B cell (primary cell): ENCODE results near the gene BMPER. TPM values are rescaled to one million over a fixed set of nuclear protein-coding genes. Genes with fewer than 3 reads are reported as not detected.

Experiments
- ATAC-seq: fragments of 200-7000 bp; cut with Tn5 transposase; one replicate; pipeline ENCODE4 v1.10.0; 2021; ENCODE audit warnings: low read depth, mild to moderate bottlenecking, moderate number of reproducible peaks, moderate library complexity
- CTCF ChIA-PET: fragments of 350-600 bp; sonication (Branson Sonifier 250); formaldehyde crosslinking; loops from one replicate; lab custom pipeline; 2021; ENCODE audit warnings: antibody characterized with exemption, inconsistent platforms; lab: Charles Lee
- POLR2A ChIA-PET: fragments of 350-600 bp; sonication (Branson Sonifier 250); formaldehyde crosslinking; loops from one replicate; lab custom pipeline; 2021; ENCODE audit warnings: antibody characterized with exemption; lab: Charles Lee
- DNase-seq: peaks from one replicate; pipeline ENCODE4 v3.0.0; 2013
- H2AFZ ChIP-seq: 2 replicates; pipeline ENCODE4 v1.6.1; 2012; ENCODE audit warnings: mild to moderate bottlenecking, low read depth, low read length; ENCODE audit not compliant: insufficient read depth, poor library complexity, severe bottlenecking
- H3K27ac ChIP-seq, 2 donors: 1 replicate in 1 of 2; 2 replicates in 1 of 2; pipeline ENCODE4 v1.5.1; 2012 to 2013; ENCODE audit warnings: low read length in 2 of 2, mild to moderate bottlenecking in 2 of 2, moderate library complexity in 1 of 2
- H3K27me3 ChIP-seq, 4 experiments: fragments of 200-600 bp in 1 of 4; sonication (generic) in 1 of 4; replicated peaks in 1 of 4; 1 replicate in 2 of 4; 2 replicates in 2 of 4; pipeline versions ENCODE4 v1.6.1 to v1.7.0; 2013 to 2016; ENCODE audit warnings: low read length in 3 of 4, mild to moderate bottlenecking in 2 of 4, mixed read lengths in 1 of 4, moderate library complexity in 1 of 4; ENCODE audit not compliant: insufficient read depth in 4 of 4, control insufficient read depth in 3 of 4; ENCODE audit errors: control extremely low read depth in 1 of 4
- H3K36me3 ChIP-seq, 2 experiments: replicated peaks in 1 of 2; 1 replicate in 1 of 2; 2 replicates in 1 of 2; pipeline versions ENCODE4 v1.6.1 to v1.7.1; 2013; ENCODE audit warnings: low read length in 1 of 2; ENCODE audit not compliant: insufficient read depth in 2 of 2, control insufficient read depth in 1 of 2; ENCODE audit errors: control extremely low read depth in 1 of 2, extremely low read depth in 1 of 2
- H3K4me1 ChIP-seq, 2 donors: fragments of 200-600 bp in 1 of 2; sonication (generic) in 1 of 2; 1 replicate in 1 of 2; 2 replicates in 1 of 2; pipeline versions ENCODE4 v1.5.1 to v1.6.1; 2013 to 2017; ENCODE audit warnings: low read length in 2 of 2; ENCODE audit not compliant: control insufficient read depth in 2 of 2, insufficient read depth in 2 of 2
- H3K4me2 ChIP-seq: replicated peaks from 2 replicates; pipeline ENCODE3; 2012; ENCODE audit warnings: mild to moderate bottlenecking, low read depth, low read length; ENCODE audit not compliant: poor library complexity, severe bottlenecking
- H3K4me3 ChIP-seq, 5 experiments: fragments of 200-600 bp in 1 of 5; sonication (generic) in 1 of 5; 1 replicate in 3 of 5; 2 replicates in 2 of 5; pipeline versions ENCODE4 v1.5.1 to v1.7.0; 2011 to 2016; ENCODE audit warnings: low read length in 4 of 5, mild to moderate bottlenecking in 4 of 5, low read depth in 2 of 5, control low read depth in 1 of 5, moderate library complexity in 1 of 5; ENCODE audit not compliant: insufficient read depth in 1 of 5; ENCODE audit errors: control extremely low read depth in 1 of 5, extremely low read depth in 1 of 5
- H3K79me2 ChIP-seq: fragments of 200-600 bp; sonication (generic); one replicate; pipeline ENCODE4 v1.6.0; 2016; ENCODE audit warnings: low read length; ENCODE audit not compliant: control insufficient read depth, insufficient read depth
- H3K9ac ChIP-seq: fragments of 200-600 bp; sonication (generic); 2 replicates; pipeline ENCODE4 v1.6.1; 2017; ENCODE audit warnings: mild to moderate bottlenecking, low read length, moderate library complexity
- H3K9me3 ChIP-seq, 3 donors: one replicate each; pipeline versions ENCODE4 v1.6.1 to v1.7.1; 2013; ENCODE audit warnings: low read length in 2 of 3; ENCODE audit not compliant: control insufficient read depth in 2 of 3, insufficient read depth in 1 of 3; ENCODE audit errors: control extremely low read depth in 1 of 3
- H4K20me1 ChIP-seq: 2 replicates; pipeline ENCODE4 v1.6.0; 2012; ENCODE audit warnings: mild to moderate bottlenecking, low read length; ENCODE audit not compliant: insufficient read depth, control insufficient read depth, poor library complexity, severe bottlenecking
- H3K27ac Mint-ChIP-seq: one replicate; pipeline ENCODE4 v1.8.0; 2021; ENCODE audit warnings: mixed read lengths
- H3K27me3 Mint-ChIP-seq: one replicate; pipeline ENCODE4 v1.8.0; 2021; ENCODE audit warnings: mixed read lengths
- H3K4me1 Mint-ChIP-seq: one replicate; pipeline ENCODE4 v1.8.0; 2021; ENCODE audit warnings: mixed read lengths
- H3K4me3 Mint-ChIP-seq: one replicate; pipeline ENCODE4 v1.8.0; 2021; ENCODE audit warnings: mixed read lengths
- H3K9me3 Mint-ChIP-seq: one replicate; pipeline ENCODE4 v1.8.0; 2022; ENCODE audit warnings: mixed read lengths; ENCODE audit not compliant: insufficient read depth
- EZH2 ChIP-seq: IDR thresholded peaks from 2 replicates; pipeline ENCODE4 v1.6.1; 2012; ENCODE audit warnings: borderline replicate concordance, low read depth, mild to moderate bottlenecking, moderate library complexity, low read length; ENCODE audit not compliant: insufficient read depth, poor library complexity, severe bottlenecking
- WGBS: methylation state at CpG from one replicate; pipeline ENCODE4 v1.1.5; 2013; ENCODE audit warnings: missing lambda C conversion rate; ENCODE audit not compliant: insufficient coverage; 5-methylcytosine and 5-hydroxymethylcytosine counted together
- intact Hi-C: fragments of 100-400 bp; cut with micrococcal nuclease; formaldehyde crosslinking; loops from one replicate; pipeline ENCODE4 v1.10.0; 2022
- polyA plus RNA-seq: library from polyadenylated mRNA; depleted of rRNA; stranded (reverse); fragments of >200 nt; gene quantifications from 2 replicates; pipeline ENCODE4 v1.2.3, GENCODE V29; 2012
- total RNA-seq, 2 donors: library from RNA; stranded (reverse); fragments of 120-200 nt in 1 of 2; gene quantifications; 1 replicate in 1 of 2; 2 replicates in 1 of 2; pipeline versions ENCODE4 v1.2.3 to v1.2.4, GENCODE V29; 2013 to 2022
- TF ChIP-seq, protein P1 (sequence below): fragments of 200-600 bp; IDR thresholded peaks from one replicate; pipeline ENCODE4 v1.8.0; 2022; ENCODE audit warnings: antibody characterized with exemption, mild to moderate bottlenecking

Gene BMPER
- total and polyA plus RNA-seq, 2 donors (not counting 1 experiment from before 2014, with no cell fraction given), result not detected

DNA sequence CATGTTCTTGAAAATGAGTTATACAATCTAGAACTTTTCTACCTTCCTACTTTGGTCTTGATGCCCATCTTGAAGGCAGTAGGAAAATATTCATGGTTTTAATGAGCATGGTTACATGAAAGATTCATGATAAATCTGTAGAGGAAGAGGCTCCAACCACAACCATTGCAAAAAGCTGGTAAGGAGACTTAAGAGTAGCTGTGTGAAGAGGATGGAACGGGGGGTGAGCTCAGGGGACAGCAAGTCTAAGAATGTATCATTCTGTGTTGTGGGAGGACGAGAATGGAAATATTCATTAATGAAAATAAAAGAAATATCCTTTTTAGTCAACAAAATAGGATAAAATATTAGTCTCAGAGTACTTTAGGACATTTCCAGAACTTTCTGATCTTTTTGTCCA lies 81.1 kb downstream of the BMPER start:
- intact Hi-C loops, result no loop called here
- Mint-ChIP-seq H3K4me1 (no peaks in the 10 kb centered on the region), H3K9me3 (no peaks in the 10 kb centered on the region), H3K27me3 (no peaks in the 10 kb centered on the region), H3K27ac (no peak overlapping the region), H3K4me3 (no peak overlapping the region)
- Histone ChIP-seq H2AFZ (no peak overlapping the region), H4K20me1 (no peaks in the 10 kb centered on the region), H3K4me2 (no peak overlapping the region), H3K4me3 (no peak overlapping the region), H3K9me3 (no peaks in the 10 kb centered on the region), H3K36me3 (no peaks in the 10 kb centered on the region), H3K27ac (no peak overlapping the region), H3K79me2 (no peaks in the 10 kb centered on the region), H3K9ac (no peak overlapping the region), H3K4me1 (no peaks in the 10 kb centered on the region), H3K27me3 (no peaks in the 10 kb centered on the region)
- DNase-seq (no peak), ATAC-seq (no peak)
- WGBS, result no CpG with 5 or more reads among the region's 2 CpGs
- ChIA-PET POLR2A (no interaction called here), CTCF (no interaction called here)
- TF ChIP-seq EZH2, result no peak
- TF ChIP-seq, protein P1, sequence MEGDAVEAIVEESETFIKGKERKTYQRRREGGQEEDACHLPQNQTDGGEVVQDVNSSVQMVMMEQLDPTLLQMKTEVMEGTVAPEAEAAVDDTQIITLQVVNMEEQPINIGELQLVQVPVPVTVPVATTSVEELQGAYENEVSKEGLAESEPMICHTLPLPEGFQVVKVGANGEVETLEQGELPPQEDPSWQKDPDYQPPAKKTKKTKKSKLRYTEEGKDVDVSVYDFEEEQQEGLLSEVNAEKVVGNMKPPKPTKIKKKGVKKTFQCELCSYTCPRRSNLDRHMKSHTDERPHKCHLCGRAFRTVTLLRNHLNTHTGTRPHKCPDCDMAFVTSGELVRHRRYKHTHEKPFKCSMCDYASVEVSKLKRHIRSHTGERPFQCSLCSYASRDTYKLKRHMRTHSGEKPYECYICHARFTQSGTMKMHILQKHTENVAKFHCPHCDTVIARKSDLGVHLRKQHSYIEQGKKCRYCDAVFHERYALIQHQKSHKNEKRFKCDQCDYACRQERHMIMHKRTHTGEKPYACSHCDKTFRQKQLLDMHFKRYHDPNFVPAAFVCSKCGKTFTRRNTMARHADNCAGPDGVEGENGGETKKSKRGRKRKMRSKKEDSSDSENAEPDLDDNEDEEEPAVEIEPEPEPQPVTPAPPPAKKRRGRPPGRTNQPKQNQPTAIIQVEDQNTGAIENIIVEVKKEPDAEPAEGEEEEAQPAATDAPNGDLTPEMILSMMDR, result no peak

DNA sequence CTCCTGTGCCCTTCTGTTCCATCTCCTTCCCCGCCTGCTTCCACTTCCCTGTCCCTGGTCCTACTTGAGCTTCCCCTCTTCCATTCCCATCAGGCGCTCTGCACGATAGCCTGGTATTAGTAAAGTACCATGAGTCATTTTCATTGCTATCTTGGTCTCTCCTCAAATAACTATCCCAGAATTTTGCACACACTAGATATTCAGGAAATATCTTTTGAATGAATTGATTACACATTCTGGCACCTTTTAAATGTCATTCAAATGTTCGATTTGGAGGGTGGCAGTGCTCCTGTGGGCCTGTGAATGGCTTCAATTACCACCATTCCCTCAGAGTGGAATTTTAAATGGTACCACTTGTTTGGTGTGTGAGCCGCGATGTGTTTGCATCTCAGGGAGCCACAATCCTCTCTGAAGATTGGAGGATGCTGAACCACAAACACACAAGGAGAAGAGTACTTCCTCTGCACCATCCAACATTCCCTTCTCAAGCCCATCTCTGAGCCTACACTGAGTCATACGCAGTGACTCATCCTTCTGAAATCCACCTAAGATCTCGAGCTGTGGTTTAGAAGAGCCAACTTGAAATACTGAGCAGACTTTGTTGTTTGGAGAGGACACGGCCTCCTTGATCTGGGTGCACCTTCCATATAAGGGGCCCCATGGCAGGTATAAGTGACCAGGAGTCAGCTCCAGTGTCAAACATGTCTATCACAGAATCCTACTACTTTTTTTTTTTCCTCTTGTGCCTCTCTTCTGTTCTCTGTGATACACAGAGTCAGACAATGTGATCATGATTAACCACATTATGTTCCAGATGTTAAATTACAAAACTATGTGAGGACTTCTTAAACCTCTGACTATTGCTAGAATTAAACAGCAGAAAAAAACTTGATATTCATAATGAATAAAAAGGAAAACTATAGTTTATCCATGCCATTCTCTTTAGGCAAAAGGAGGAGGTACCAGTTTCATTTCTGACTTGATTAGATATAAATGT lies 81.9 kb downstream of the BMPER start:
- intact Hi-C loops, result no loop called here
- 86% methylated on average over 5 of the region's 9 CpGs for WGBS

More for the DNA sequence above, 81.9 kb downstream of the BMPER start:
- Mint-ChIP-seq H3K27me3 (no peaks in the 10 kb centered on the region), H3K4me1 (no peaks in the 10 kb centered on the region), H3K4me3 (no peak overlapping the region), H3K27ac (no peak overlapping the region), H3K9me3 (no peaks in the 10 kb centered on the region)
- TF ChIP-seq EZH2, result no peak
- TF ChIP-seq, protein P1, result no peak
- H3K9me3 ChIP-seq, result no peaks in the 10 kb centered on the region
- no peak overlapping the region for H2AFZ ChIP-seq
- no peak overlapping the region for H3K4me3 ChIP-seq
- no peaks in the 10 kb centered on the region for H3K4me1 ChIP-seq
- no peaks in the 10 kb centered on the region for H3K36me3 ChIP-seq
- no peak for DNase-seq
- no peak overlapping the region for H3K27ac ChIP-seq
- no peak for ATAC-seq
- H3K4me2 ChIP-seq, result no peak overlapping the region
- H3K27me3 ChIP-seq, result no peaks in the 10 kb centered on the region
- POLR2A ChIA-PET, result no interaction called here
- no peaks in the 10 kb centered on the region for H4K20me1 ChIP-seq
- CTCF ChIA-PET, result no interaction called here
- no peak overlapping the region for H3K9ac ChIP-seq
- no peaks in the 10 kb centered on the region for H3K79me2 ChIP-seq
